Cardiac muscle cell (in vitro differentiated cells and primary cell): ENCODE results near the gene STK25. TPM values are rescaled to one million over a fixed set of nuclear protein-coding genes. Genes with fewer than 3 reads are reported as not detected.

Experiments used
- DNase-seq, 2 donors: peaks; one replicate each; pipeline versions ENCODE4 v3.0.0 to v3.0.0-alpha.2; 2010 to 2017; ENCODE audit warnings: low read depth in 1 of 2, low spot score in 1 of 2
- H3K27ac ChIP-seq: fragments of 200-600 bp; sonication (generic); 2 replicates; pipeline ENCODE4 v1.5.1; 2016
- H3K27me3 ChIP-seq: fragments of 200-600 bp; sonication (generic); 2 replicates; pipeline ENCODE4 v1.6.0; 2016; ENCODE audit warnings: control low read depth
- H3K36me3 ChIP-seq: fragments of 200-600 bp; sonication (generic); 2 replicates; pipeline ENCODE4 v1.5.1; 2016; ENCODE audit warnings: control low read depth
- H3K4me1 ChIP-seq: fragments of 200-600 bp; sonication (generic); 2 replicates; pipeline ENCODE4 v1.8.1; 2017; ENCODE audit warnings: low read depth, mild to moderate bottlenecking, mixed run types
- H3K4me3 ChIP-seq: fragments of 200-600 bp; sonication (generic); 2 replicates; pipeline ENCODE4 v1.5.1; 2016; ENCODE audit warnings: mild to moderate bottlenecking
- H3K9me3 ChIP-seq: fragments of 200-600 bp; sonication (generic); 2 replicates; pipeline ENCODE4 v1.5.1; 2017; ENCODE audit warnings: low read depth, mild to moderate bottlenecking, control low read depth
- CTCF ChIP-seq: IDR thresholded peaks from 2 replicates; pipeline ENCODE4 v1.5.1; 2012; ENCODE audit warnings: low read depth, mild to moderate bottlenecking, low read length
- polyA plus RNA-seq: library from polyadenylated mRNA; unstranded; fragments of >200 nt; fragmentation: Nextera tagmentation; extraction: Ambion mirVana; gene quantifications from 2 replicates; pipeline ENCODE4 v1.2.1, GENCODE V29; 2016
- total RNA-seq: library from RNA; depleted of rRNA; stranded (reverse); fragments of >200 nt; gene quantifications from 2 replicates; pipeline ENCODE4 v1.2.3, GENCODE V29; 2016

STK25 gene
- total and polyA plus RNA-seq, 2 experiments from 2014 or later, result 295 to 422 TPM

- H3K4me1 ChIP-seq, result no peaks in the 10 kb centered on the region
- no peak for TF ChIP-seq CTCF
- H3K4me3 ChIP-seq, result no peak overlapping the region
These were observed 33.1 kb downstream of the STK25 start for GRCh38 chr2:241475267-241475666.

GRCh38 chr2:241473399-241473798, 35.0 kb downstream of the STK25 start:
- no peak for TF ChIP-seq CTCF
- H3K4me1 ChIP-seq, result no peaks in the 10 kb centered on the region

More at GRCh38 chr2:241475267-241475666, 33.1 kb downstream of the STK25 start:
- DNase-seq, result no peak
- no peaks in the 10 kb centered on the region for H3K9me3 ChIP-seq
- H3K36me3 ChIP-seq, result no peaks in the 10 kb centered on the region
- H3K27me3 ChIP-seq, result no peaks in the 10 kb centered on the region
- H3K27ac ChIP-seq, result no peak overlapping the region

GRCh38 chr2:241469746-241470145, 38.6 kb downstream of the STK25 start:
- Histone ChIP-seq H3K27me3 (no peaks in the 10 kb centered on the region), H3K4me1 (no peaks in the 10 kb centered on the region), H3K4me3 (no peak overlapping the region), H3K27ac (no peak overlapping the region), H3K36me3 (no peaks in the 10 kb centered on the region), H3K9me3 (no peaks in the 10 kb centered on the region)
- no peak for DNase-seq
- no peak for TF ChIP-seq CTCF

More at GRCh38 chr2:241473399-241473798, 35.0 kb downstream of the STK25 start:
- no peak for DNase-seq
- no peaks in the 10 kb centered on the region for H3K27me3 ChIP-seq
- no peaks in the 10 kb centered on the region for H3K9me3 ChIP-seq
- H3K4me3 ChIP-seq, result no peak overlapping the region
- H3K36me3 ChIP-seq, result no peaks in the 10 kb centered on the region
- H3K27ac ChIP-seq, result no peak overlapping the region

- H3K4me1 ChIP-seq, result no peaks in the 10 kb centered on the region
- H3K36me3 ChIP-seq, result no peaks in the 10 kb centered on the region
- H3K27ac ChIP-seq, result no peak overlapping the region
- no peak overlapping the region for H3K4me3 ChIP-seq
- no peaks in the 10 kb centered on the region for H3K9me3 ChIP-seq
- DNase-seq, result no peak
- H3K27me3 ChIP-seq, result no peaks in the 10 kb centered on the region
- TF ChIP-seq CTCF, result no peak
These were observed 40.0 kb downstream of the STK25 start for GRCh38 chr2:241468476-241468781.

- DNase-seq, result no peak
- Histone ChIP-seq H3K27ac (no peak overlapping the region), H3K4me3 (no peak overlapping the region), H3K27me3 (no peaks in the 10 kb centered on the region), H3K9me3 (no peaks in the 10 kb centered on the region), H3K36me3 (no peaks in the 10 kb centered on the region), H3K4me1 (no peaks in the 10 kb centered on the region)
- TF ChIP-seq CTCF, result no peak
These were observed 40.5 kb downstream of the STK25 start for GRCh38 chr2:241467777-241468475.
